ENCODE results near the gene YWHAH.

YWHAH gene

GRCh38 chr22:31943978-31944699 lies at the start of gene YWHAH:
Gene YWHAH (plus strand): TSS chr22:31944535. CDS start chr22:31944734, 199 bp downstream.
- in situ Hi-C loops (cut with MboI; ENCODE audit: low sequenced_read_pairs): no loop called here

- in situ Hi-C loops (cut with MboI; ENCODE audit: low sequenced_read_pairs): no loop called here
These were observed 48.8 kb upstream of the YWHAH start for GRCh38 chr22:31895411-31896123.

DNA sequence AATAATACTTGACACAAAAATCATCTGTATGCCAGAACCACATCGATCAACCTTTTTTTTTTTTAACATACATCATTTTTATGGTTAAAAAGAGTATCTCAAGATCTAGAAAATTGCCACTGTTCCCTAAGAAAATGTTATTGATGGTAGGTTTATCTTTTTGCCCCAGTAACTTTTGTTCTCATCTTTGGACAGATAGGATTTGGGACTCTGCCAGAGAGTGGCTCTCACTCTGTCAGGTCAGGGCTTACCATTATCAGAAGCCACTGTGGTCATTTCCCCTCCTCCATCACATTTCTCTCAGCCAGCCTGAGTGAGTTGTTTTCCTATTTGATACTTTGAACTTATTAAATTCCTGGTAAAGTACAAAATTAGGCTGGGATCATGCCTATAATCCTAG lies 47.9 kb upstream of the YWHAH start:
- in situ Hi-C loops (cut with MboI; ENCODE audit: low sequenced_read_pairs): no loop called here

GRCh38 chr22:31897842-31898805 lies 46.2 kb upstream of the YWHAH start:
- in situ Hi-C loops (cut with MboI; ENCODE audit: low sequenced_read_pairs): no loop called here

DNA sequence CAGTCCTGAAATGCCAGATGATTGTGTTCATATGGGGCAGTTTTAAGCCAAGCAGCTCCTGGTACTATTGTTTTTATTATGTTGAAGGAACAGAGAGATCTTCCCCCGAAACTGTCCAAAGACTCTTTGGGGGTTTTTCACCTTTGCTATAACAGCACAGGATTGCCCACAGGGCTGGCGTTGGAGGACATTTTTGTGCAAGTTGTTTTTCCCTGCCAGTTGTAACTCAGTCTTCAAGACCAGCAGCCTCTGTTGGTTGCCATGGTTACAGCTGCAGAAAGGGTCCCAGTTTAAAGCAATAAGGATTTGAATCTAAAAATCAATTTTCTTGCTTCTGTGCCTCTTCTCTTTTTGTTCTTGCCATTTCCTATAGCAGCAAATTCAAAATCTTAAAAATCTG lies 45.4 kb upstream of the YWHAH start:
- in situ Hi-C loops (cut with MboI; ENCODE audit: low sequenced_read_pairs): no loop called here

- in situ Hi-C loops (cut with MboI; ENCODE audit: low sequenced_read_pairs): no loop called here
These were observed 44.7 kb upstream of the YWHAH start for GRCh38 chr22:31899669-31900068.

DNA sequence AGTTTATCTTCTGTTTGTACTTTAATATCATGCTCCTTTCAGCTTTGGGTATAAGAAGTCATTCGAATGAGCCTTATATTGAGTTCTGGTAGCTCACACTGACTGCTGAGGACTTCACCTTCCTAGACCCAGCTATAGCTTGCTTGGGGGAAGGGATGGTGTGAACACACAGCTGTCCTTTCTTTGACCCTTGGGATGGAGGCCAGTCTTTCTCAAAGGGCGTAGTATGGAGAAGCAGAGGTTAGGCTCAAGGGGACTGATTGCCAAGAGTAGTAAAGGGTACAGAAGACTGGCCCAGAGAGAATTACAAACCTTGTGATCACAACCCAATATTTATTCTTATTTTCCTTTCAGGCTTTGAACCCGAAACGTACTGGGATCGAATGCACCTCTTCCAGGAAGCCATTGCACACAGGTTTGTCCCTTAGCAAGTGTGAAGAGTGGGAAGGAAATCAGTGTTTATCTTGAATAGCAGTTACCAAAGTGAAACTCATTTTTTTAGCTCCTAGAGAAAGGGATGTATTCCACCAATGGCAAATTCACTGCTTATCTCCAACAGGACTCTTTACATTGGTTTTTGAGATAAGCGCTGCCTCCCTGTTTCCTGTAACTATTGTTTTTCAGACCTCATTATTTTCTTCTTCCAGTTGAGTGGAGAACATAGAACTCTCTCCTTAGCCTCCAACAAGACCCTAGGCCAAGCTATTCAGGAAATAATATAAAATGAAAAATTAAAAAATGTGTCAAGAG lies 42.8 kb upstream of the YWHAH start:
- in situ Hi-C loops (cut with MboI; ENCODE audit: low sequenced_read_pairs): no loop called here

DNA sequence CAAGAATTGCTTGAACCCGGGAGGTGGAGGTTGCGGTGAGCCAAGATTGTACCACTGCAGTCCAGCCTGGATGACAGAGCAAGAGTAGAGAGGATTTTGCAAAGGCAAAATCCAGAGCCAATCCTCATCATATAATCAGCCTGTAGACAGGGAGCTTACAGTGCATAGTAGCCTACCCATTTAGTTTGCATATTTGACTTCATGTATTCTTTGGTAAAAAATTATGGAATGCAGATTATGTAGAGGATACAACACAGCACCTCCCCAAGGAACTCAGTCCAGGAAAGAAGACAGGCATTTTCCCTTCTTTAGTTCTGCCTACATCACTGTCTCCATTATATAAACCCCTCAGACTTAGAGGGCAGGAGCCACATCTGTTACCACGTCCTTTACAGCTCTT lies 39.7 kb upstream of the YWHAH start:
- in situ Hi-C loops (cut with MboI; ENCODE audit: low sequenced_read_pairs): no loop called here

- in situ Hi-C loops (cut with MboI; ENCODE audit: low sequenced_read_pairs): no loop called here
These were observed 39.0 kb upstream of the YWHAH start for GRCh38 chr22:31905356-31905755.

DNA sequence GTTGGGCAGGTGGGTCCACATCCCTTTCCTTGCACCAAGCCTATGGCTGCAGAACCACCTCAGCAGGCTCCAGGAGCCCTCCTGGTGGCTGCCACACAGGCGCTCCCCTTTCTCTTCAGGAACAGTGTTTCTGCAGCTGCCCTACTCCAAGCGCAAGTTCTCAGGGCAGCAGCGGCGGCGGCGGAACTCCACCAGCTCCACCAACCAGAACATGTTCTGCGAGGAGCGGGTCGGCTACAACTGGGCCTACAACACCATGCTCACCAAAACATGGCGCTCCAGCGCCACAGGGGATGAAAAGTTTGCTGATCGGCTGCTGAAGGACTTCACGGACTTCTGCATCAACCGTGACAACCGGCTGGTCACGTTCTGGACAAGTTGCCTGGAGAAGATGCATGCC lies 38.2 kb upstream of the YWHAH start:
- in situ Hi-C loops (cut with MboI; ENCODE audit: low sequenced_read_pairs): no loop called here

DNA sequence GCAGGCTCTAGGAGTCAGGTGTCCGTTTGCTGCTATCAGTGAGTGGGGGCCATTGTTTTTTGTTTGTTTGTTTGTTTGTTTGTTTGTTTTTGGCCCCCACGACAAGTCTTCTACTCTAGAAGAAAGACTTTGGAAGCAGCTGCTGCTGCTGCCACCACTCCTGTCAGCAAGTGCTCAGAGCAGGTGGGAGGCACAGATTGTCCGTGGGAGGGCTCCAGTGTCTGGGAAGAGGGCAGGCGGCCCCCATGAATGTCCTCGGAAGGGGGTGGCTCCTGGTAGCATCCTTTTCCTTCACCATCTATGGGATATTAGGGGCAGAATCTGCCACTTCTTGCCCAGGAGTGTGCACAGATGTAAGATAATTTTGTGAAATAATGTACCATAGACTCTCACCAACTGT lies 37.8 kb upstream of the YWHAH start:
- in situ Hi-C loops (cut with MboI; ENCODE audit: low sequenced_read_pairs): no loop called here

GRCh38 chr22:31909977-31910376 lies 34.4 kb upstream of the YWHAH start:
- in situ Hi-C loops (cut with MboI; ENCODE audit: low sequenced_read_pairs): no loop called here

DNA sequence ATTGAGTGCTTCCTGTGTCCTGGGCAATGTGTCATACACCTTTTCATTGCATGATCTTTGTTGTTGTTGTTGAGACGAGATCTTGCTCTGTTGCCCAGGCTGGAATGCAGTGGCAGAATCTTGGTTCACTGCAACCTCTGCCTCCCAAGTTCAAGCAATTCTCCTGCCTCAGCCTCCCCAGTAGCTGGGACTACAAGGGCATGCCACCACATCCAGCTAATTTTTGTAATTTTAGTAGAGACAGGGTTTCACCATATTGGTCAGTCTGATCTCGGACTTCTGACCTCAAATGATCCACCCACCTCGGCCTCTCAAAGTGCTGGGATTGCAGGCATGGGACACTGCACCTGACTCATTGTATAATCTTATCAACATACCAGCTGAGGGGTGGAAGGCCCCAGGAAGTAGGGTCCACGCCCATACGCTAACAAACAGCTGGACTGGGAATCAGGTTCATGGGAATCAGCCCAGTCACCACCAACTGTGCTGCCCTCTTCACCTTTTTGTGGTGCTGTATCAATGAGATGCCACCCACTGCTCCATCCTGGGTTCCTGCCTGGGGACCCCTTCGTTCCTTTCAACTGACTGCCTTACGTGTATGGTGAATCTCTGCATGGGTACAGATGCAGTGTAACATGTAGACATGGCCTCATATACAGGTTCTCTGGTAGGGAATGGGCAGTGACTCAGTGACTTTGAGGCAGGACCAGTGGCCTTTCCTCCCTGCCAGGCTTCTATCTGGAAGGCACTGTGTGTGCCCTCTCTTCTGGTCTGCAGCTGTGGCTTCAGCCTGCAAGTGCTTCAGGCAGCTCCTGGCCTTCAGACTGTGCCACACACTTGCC lies 32.5 kb upstream of the YWHAH start:
- in situ Hi-C loops (cut with MboI; ENCODE audit: low sequenced_read_pairs): no loop called here

DNA sequence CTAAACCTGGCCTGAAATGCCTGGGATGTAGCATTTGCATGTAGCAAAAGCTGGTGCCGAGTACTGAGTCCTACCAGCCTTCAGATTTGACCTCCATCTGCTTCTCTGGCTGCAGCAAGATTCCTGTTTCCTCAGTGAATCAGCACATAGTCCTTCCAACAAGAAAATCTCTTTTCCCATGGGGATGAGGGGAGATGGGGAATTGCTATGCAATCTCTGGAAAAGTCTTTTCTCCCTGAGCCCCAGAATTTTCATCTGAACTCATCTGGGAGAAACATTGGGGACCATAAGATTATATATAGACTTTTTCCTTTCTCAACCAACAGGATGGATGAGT lies 32.0 kb upstream of the YWHAH start:
- in situ Hi-C loops (cut with MboI; ENCODE audit: low sequenced_read_pairs): no loop called here

GRCh38 chr22:31915586-31915985 lies 28.7 kb upstream of the YWHAH start:
- in situ Hi-C loops (cut with MboI; ENCODE audit: low sequenced_read_pairs): no loop called here

DNA sequence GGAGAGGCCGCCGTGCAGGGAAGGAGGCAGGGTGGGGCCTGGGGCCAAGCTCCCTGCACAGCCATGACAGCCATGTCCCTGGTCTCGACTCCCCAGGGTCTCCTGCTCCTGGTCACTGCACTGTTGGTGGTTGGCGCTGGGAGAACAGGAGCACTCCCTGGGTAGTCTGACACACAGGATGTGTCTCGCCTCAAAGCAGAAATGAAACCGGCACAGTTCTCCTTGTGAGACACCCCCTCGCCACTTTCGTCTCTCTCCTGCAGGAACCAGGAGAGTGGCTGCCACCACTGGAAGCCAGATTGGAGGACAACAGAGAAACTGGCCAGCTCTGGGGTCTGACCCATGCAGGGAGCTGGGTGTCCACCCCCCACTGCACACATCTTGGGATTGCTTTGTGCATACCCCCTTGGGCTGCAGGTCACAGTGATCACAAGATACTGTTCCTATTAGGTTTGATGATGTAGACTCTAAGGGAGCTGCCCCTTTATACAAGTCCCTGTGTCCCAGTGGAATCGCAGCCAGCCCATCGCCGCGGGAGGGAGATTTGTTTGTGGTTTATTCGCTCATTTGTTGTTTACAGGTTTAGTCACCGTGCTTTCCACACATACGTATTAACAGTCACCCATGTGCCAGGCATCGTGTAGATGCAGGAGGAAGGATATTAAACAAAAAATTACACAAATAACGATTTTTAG lies 27.0 kb upstream of the YWHAH start:
- in situ Hi-C loops (cut with MboI; ENCODE audit: low sequenced_read_pairs): no loop called here

DNA sequence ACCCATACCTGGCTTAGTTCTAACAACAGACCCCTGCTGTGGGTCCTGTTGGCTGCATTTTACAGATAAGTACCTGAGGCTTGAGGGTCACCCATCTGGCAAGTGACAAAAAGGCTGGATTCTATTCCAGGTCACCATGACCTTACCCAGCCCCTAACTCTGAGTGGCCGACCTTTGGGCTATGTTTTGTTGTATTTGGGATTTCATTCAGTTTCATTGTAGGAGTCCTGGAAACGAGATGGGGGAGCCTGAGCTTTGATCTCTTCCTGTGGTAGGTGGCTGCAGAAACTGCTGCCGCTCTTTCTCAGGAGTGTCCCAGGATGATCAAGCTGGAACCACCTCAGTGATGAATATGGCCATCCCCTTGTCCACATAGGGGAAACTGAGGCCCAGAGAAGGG lies 24.6 kb upstream of the YWHAH start:
- in situ Hi-C loops (cut with MboI; ENCODE audit: low sequenced_read_pairs): no loop called here

DNA sequence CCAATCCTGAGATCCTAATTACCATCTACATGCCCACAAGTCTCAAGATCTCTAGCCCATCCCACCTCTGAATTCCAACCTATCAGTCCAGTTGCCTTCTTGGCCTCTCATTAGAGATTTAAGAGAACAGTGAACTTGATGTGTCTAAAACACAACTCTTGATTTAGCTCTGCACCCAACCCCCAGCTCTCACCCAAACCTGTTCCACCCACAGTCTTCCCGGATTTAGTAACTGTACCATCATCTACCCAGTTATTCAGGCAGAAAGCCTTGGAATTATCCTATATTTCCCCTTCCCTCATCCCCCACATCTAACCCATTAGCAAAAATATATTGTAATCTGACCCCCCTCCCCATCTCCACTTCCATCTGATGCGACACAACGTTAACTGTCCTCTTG lies 24.0 kb upstream of the YWHAH start:
- in situ Hi-C loops (cut with MboI; ENCODE audit: low sequenced_read_pairs): no loop called here

GRCh38 chr22:31921106-31921505 lies 23.2 kb upstream of the YWHAH start:
- in situ Hi-C loops (cut with MboI; ENCODE audit: low sequenced_read_pairs): no loop called here
